HG03442 (cell line): ENCODE measurements around the gene TSFM.

ENCODE experiments used
- ATAC-seq: cut with Tn5 transposase; IDR thresholded peaks from one replicate; pipeline ENCODE4 v1.9.1; 2021; ENCODE audit warnings: mild to moderate bottlenecking, moderate library complexity; ENCODE audit not compliant: unreplicated experiment

Gene TSFM

GRCh38 chr12:57782608-57783465 is at the start of gene TSFM:
TSS of gene TSFM (plus strand) at chr12:57782787. CDS start at chr12:57782802, 15 bp downstream.
- peak; percentile 83 for ATAC-seq

GRCh38 chr12:57733928-57734327 is 48.7 kb upstream of the TSFM start:
- ATAC-seq = no peak

GRCh38 chr12:57734591-57734990 is 48.0 kb upstream of the TSFM start:
- ATAC-seq = no peak

GRCh38 chr12:57735198-57735855 is 47.3 kb upstream of the TSFM start:
- no peak for ATAC-seq

GRCh38 chr12:57735952-57736740 is 46.4 kb upstream of the TSFM start:
- no peak for ATAC-seq

GRCh38 chr12:57736741-57737466 is 45.7 kb upstream of the TSFM start:
- ATAC-seq = no peak

- ATAC-seq = no peak
Observed at GRCh38 chr12:57737467-57738460, 44.8 kb upstream of the TSFM start.

GRCh38 chr12:57738661-57739237 is 43.8 kb upstream of the TSFM start, which contains the start of gene AGAP2:
TSS of gene AGAP2 (minus strand) at chr12:57738742. CDS start at chr12:57738246, 496 bp downstream.
- ATAC-seq = no peak

GRCh38 chr12:57739387-57739786 is 43.2 kb upstream of the TSFM start:
- ATAC-seq = no peak

- no peak for ATAC-seq
Observed at GRCh38 chr12:57739914-57740538, 42.6 kb upstream of the TSFM start.

GRCh38 chr12:57740656-57741412 is 41.8 kb upstream of the TSFM start:
- ATAC-seq = peak; percentile 47

- ATAC-seq = no peak
Observed at GRCh38 chr12:57741413-57741789, 41.2 kb upstream of the TSFM start.

- ATAC-seq = peak; percentile 54
Observed at GRCh38 chr12:57741844-57742738, 40.5 kb upstream of the TSFM start.

GRCh38 chr12:57743769-57744168 is 38.8 kb upstream of the TSFM start:
- ATAC-seq = no peak

- peak; percentile 27 for ATAC-seq
Observed at GRCh38 chr12:57744194-57744776, 38.3 kb upstream of the TSFM start.

GRCh38 chr12:57744777-57745484 is 37.7 kb upstream of the TSFM start, which contains the start of gene TSPAN31:
TSS of gene TSPAN31 (plus strand) at chr12:57745039. CDS start at chr12:57745155, 116 bp downstream.
- peak; percentile 80 for ATAC-seq
